Upper lobe of right lung (tissue), 1 donor: ENCODE data around the gene SPNS3. TPM values are rescaled to one million over a fixed set of nuclear protein-coding genes. Genes with fewer than 3 reads are reported as not detected.
A peak's percentile ranks its signal among the peaks of the same experiment; 100 is the strongest.

Experiments used
- ATAC-seq: fragments of 200-7000 bp; cut with Tn5 transposase; one replicate; pipeline ENCODE4 v1.9.1; 2020; ENCODE audit warnings: mild to moderate bottlenecking, moderate library complexity
- DNase-seq: peaks from one replicate; pipeline ENCODE4 v3.0.0-alpha.2; 2020
- H3K27ac ChIP-seq: fragments of 200-600 bp; one replicate; pipeline ENCODE4 v1.8.0; 2022
- H3K27me3 ChIP-seq: fragments of 200-600 bp; one replicate; pipeline ENCODE4 v1.8.0; 2022; ENCODE audit warnings: mild to moderate bottlenecking
- H3K36me3 ChIP-seq: fragments of 200-600 bp; one replicate; pipeline ENCODE4 v1.8.0; 2022
- H3K4me1 ChIP-seq: fragments of 200-600 bp; one replicate; pipeline ENCODE4 v1.8.0; 2022
- H3K4me3 ChIP-seq: fragments of 200-600 bp; one replicate; pipeline ENCODE4 v1.8.0; 2022; ENCODE audit warnings: mild to moderate bottlenecking
- H3K9me3 ChIP-seq: fragments of 200-600 bp; one replicate; pipeline ENCODE4 v1.8.0; 2022
- CTCF ChIP-seq: fragments of 200-600 bp; IDR thresholded peaks from one replicate; pipeline ENCODE4 v1.8.0; 2022; ENCODE audit warnings: antibody characterized with exemption
- intact Hi-C: fragments of 100-400 bp; cut with DNase I; formaldehyde crosslinking; loops from one replicate; pipeline ENCODE4 v1.11.0; 2022
- total RNA-seq: library from RNA; stranded (reverse); fragmentation: NEBNext Ultra II Directional; extraction: Animal tissue kit (Norgen Biotek cat#: 25700); gene quantifications from one replicate; pipeline ENCODE4 v1.2.1, GENCODE V29; 2021
- donor health status: DM: no; HTN: yes; CAD: no; lungs with severe emphysema.

The SPNS3 gene
- total RNA-seq, 1 donor from 2014 or later = 0.87 TPM

- no peak for TF ChIP-seq CTCF
- no peak for DNase-seq
- Histone ChIP-seq H3K4me1 (no peaks in the 10 kb centered on the region), H3K36me3 (no peaks in the 10 kb centered on the region), H3K27me3 (no peaks in the 10 kb centered on the region), H3K27ac (no peak overlapping the region), H3K4me3 (no peak overlapping the region), H3K9me3 (no peaks in the 10 kb centered on the region)
- intact Hi-C loops = loop anchor here (10.0 kb wide), 1 partner anchor 118 kb away; no protein-coding TSS in a partner anchor
- ATAC-seq = peak; percentile 75
These were observed 7.1 kb upstream of the SPNS3 start for GRCh38 chr17:4426499-4427208.

- Histone ChIP-seq H3K27me3 (no peaks in the 10 kb centered on the region), H3K4me1 (no peaks in the 10 kb centered on the region), H3K36me3 (no peaks in the 10 kb centered on the region), H3K27ac (no peak overlapping the region), H3K4me3 (no peak overlapping the region), H3K9me3 (no peaks in the 10 kb centered on the region)
- TF ChIP-seq CTCF = no peak
- DNase-seq = no peak
- intact Hi-C loops = loop anchor here (10.0 kb wide), 1 partner anchor 117 kb away; no protein-coding TSS in a partner anchor
- ATAC-seq = no peak
These were observed 6.2 kb upstream of the SPNS3 start for GRCh38 chr17:4427505-4427904.

DNA sequence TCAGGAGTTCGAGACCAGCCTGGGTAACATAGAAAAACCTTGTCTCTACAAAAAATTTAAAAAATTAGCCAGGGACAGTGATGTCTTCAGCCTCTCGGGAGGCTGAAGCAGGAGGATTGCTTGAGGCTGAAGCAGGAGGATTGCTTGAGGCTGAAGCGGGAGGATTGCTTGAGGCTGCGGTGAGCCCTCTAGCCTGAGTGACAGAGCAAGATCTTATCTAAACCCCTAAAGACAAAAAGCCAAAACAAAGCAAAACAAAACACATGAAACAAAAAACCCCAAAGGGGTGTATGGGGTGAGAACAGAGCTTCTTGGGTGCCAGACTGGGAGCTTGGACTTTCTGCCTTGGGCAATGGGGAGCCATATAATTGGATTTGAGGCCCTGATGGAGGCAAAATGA, 2.6 kb downstream of the SPNS3 start:
- intact Hi-C loops = no loop called here
- H3K4me3 ChIP-seq = no peak overlapping the region
- no peaks in the 10 kb centered on the region for H3K36me3 ChIP-seq
- H3K9me3 ChIP-seq = no peaks in the 10 kb centered on the region
- no peaks in the 10 kb centered on the region for H3K27me3 ChIP-seq
- DNase-seq (no peak), ATAC-seq (no peak)
- no peak for TF ChIP-seq CTCF
- no peak overlapping the region for H3K27ac ChIP-seq
- no peaks in the 10 kb centered on the region for H3K4me1 ChIP-seq

DNA sequence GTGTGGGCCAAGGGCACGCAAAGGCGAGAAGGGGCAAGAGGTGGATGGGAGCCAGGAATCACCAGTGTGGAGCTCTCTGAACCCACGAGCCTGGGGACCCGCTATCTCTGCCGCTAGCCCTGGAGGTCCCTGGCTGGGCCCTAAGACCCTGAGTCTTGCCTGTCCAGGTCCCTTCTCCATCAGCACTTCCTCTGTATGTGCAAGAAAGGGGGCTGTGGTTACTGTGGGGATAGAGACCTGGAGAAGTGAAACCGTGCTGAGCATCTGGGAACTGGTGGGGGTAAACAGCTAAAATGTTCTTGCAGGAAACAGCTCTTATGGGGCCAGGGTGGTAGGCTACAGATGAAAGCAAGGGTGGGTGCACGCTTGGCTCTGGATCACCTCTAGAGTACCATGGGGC, 3.1 kb downstream of the SPNS3 start:
- H3K9me3 ChIP-seq = no peaks in the 10 kb centered on the region
- H3K36me3 ChIP-seq = no peaks in the 10 kb centered on the region
- H3K4me3 ChIP-seq = no peak overlapping the region
- H3K4me1 ChIP-seq = no peaks in the 10 kb centered on the region
- H3K27me3 ChIP-seq = no peaks in the 10 kb centered on the region
- H3K27ac ChIP-seq = no peak overlapping the region
- DNase-seq (no peak), ATAC-seq (peak; percentile 46)
- no peak for TF ChIP-seq CTCF
- intact Hi-C loops = no loop called here

DNA sequence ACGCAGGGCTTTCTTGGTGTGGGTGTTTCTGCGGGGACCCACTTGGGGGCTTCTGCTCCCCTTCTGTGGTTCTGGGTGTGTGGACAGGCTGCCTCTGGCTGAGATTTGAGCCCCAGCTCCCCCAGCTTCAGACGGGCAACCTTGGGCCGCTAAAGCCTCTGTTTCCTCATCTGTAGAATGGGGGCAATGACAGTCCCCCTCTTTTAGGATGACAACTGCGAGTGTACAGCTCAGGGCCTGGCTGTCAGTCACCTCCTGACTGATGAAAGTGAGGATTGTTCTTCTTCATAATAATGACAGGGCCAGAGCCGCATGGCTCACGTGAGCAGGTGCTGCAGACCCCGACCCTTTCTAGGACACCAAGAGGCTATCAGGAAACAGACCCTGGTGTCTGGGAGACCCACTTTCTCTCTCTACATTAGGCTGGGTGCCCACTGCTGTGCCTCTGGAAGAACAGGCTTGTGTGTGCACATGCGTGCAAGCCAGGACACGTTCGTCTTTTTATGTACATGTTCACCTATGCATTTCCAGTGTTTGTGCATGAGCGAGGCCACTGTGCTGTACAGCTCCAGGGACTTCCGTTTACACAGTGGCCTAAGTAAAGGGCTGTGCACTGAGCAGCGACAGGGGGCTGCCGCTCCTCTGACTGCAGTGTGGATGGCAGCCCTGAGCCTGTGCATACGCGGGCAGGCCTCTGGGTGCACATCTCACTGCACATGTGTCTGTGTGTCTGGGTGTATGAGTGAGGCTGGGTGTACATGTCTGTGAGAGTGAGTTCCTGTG, 4.6 kb downstream of the SPNS3 start:
- H3K27me3 ChIP-seq = no peaks in the 10 kb centered on the region

More for the DNA sequence above, 4.6 kb downstream of the SPNS3 start:
- no peak overlapping the region for H3K4me3 ChIP-seq
- no peaks in the 10 kb centered on the region for H3K36me3 ChIP-seq
- no peak overlapping the region for H3K27ac ChIP-seq
- no peaks in the 10 kb centered on the region for H3K9me3 ChIP-seq
- intact Hi-C loops = no loop called here
- ATAC-seq = no peak
- TF ChIP-seq CTCF = no peak
- no peaks in the 10 kb centered on the region for H3K4me1 ChIP-seq
- no peak for DNase-seq
